CD14-positive monocyte (primary cell): ENCODE data around the gene HSPA14. TPM values are rescaled to one million over a fixed set of nuclear protein-coding genes. Genes with fewer than 3 reads are reported as not detected.

ENCODE experiments used
- DNase-seq, 3 donors: peaks; one replicate each; pipeline ENCODE4 v3.0.0-alpha.2; 2011 to 2022
- H2AFZ ChIP-seq: 2 replicates; pipeline ENCODE4 v1.6.0; 2012; ENCODE audit warnings: mild to moderate bottlenecking, low read depth, low read length, inconsistent platforms; ENCODE audit not compliant: insufficient read depth, poor library complexity, severe bottlenecking
- H3K27ac ChIP-seq, 2 donors: 1 replicate in 1 of 2; 2 replicates in 1 of 2; pipeline ENCODE4 v1.5.1; 2012 to 2013; ENCODE audit warnings: low read length in 2 of 2, control low read depth in 1 of 2, inconsistent platforms in 1 of 2, low read depth in 1 of 2, mild to moderate bottlenecking in 1 of 2
- H3K27me3 ChIP-seq, 2 donors: one replicate each; pipeline versions ENCODE4 v1.6.0 to v1.6.1; 2011 to 2013; ENCODE audit warnings: low read length in 2 of 2; ENCODE audit not compliant: control insufficient read depth in 2 of 2, insufficient read depth in 2 of 2
- H3K36me3 ChIP-seq, 2 donors: replicated peaks in 1 of 2; 1 replicate in 1 of 2; 2 replicates in 1 of 2; pipeline versions ENCODE4 v1.5.1 to v1.6.1; 2012 to 2013; ENCODE audit warnings: low read length in 2 of 2, control low read depth in 1 of 2, inconsistent platforms in 1 of 2, mild to moderate bottlenecking in 1 of 2; ENCODE audit not compliant: insufficient read depth in 2 of 2, control insufficient read depth in 1 of 2
- H3K4me1 ChIP-seq, 2 donors: 1 replicate in 1 of 2; 2 replicates in 1 of 2; pipeline versions ENCODE4 v1.5.1 to v1.6.1; 2012 to 2013; ENCODE audit warnings: low read length in 2 of 2, control low read depth in 1 of 2, inconsistent platforms in 1 of 2, mild to moderate bottlenecking in 1 of 2, moderate library complexity in 1 of 2; ENCODE audit not compliant: insufficient read depth in 2 of 2, control insufficient read depth in 1 of 2
- H3K4me2 ChIP-seq: replicated peaks from 2 replicates; pipeline ENCODE3; 2012; ENCODE audit warnings: low read length, moderate library complexity, mild to moderate bottlenecking; ENCODE audit not compliant: poor library complexity, severe bottlenecking; ENCODE audit errors: extremely low read depth
- H3K4me3 ChIP-seq, 3 experiments: fragments of 200-600 bp in 1 of 3; sonication (generic) in 1 of 3; replicated peaks in 1 of 3; 1 replicate in 2 of 3; 2 replicates in 1 of 3; pipeline ENCODE4 v1.5.1; 2011 to 2013; ENCODE audit warnings: low read length in 3 of 3, mild to moderate bottlenecking in 3 of 3, control low read depth in 2 of 3, low read depth in 2 of 3, inconsistent platforms in 1 of 3, moderate library complexity in 1 of 3
- H3K79me2 ChIP-seq: 2 replicates; pipeline ENCODE4 v1.6.0; 2012; ENCODE audit warnings: mild to moderate bottlenecking, control low read depth, inconsistent platforms, low read length, moderate library complexity; ENCODE audit not compliant: insufficient read depth
- H3K9ac ChIP-seq: 2 replicates; pipeline ENCODE4 v1.6.0; 2017; ENCODE audit warnings: low read length, mild to moderate bottlenecking; ENCODE audit not compliant: insufficient read depth, poor library complexity, severe bottlenecking
- H3K9me3 ChIP-seq, 2 donors: replicated peaks in 1 of 2; 1 replicate in 1 of 2; 2 replicates in 1 of 2; pipeline versions ENCODE4 v1.5.1 to v1.6.1; 2012 to 2013; ENCODE audit warnings: low read length in 2 of 2, control low read depth in 1 of 2; ENCODE audit not compliant: control insufficient read depth in 1 of 2, insufficient read depth in 1 of 2
- H4K20me1 ChIP-seq: 2 replicates; pipeline ENCODE4 v1.6.0; 2012; ENCODE audit warnings: mild to moderate bottlenecking, low read length, control low read depth, moderate library complexity; ENCODE audit not compliant: insufficient read depth
- H3K27ac Mint-ChIP-seq, 7 donors: one replicate each; pipeline ENCODE4 v1.8.0; 2020; ENCODE audit warnings: mild to moderate bottlenecking in 7 of 7, mixed read lengths in 7 of 7, moderate library complexity in 6 of 7, inconsistent platforms in 2 of 7
- H3K27me3 Mint-ChIP-seq, 3 donors: one replicate each; pipeline ENCODE4 v1.8.0; 2021 to 2022; ENCODE audit warnings: low read depth in 3 of 3, mild to moderate bottlenecking in 3 of 3, mixed read lengths in 3 of 3, moderate library complexity in 3 of 3, inconsistent platforms in 1 of 3
- H3K36me3 Mint-ChIP-seq, 2 donors: one replicate each; pipeline ENCODE4 v1.8.0; 2020; ENCODE audit warnings: mixed read lengths in 2 of 2, inconsistent platforms in 1 of 2, mild to moderate bottlenecking in 1 of 2
- H3K4me1 Mint-ChIP-seq: one replicate; pipeline ENCODE4 v1.8.0; 2020; ENCODE audit warnings: mild to moderate bottlenecking, mixed read lengths
- H3K4me3 Mint-ChIP-seq, 2 donors: one replicate each; pipeline ENCODE4 v1.8.0; 2020; ENCODE audit warnings: mild to moderate bottlenecking in 2 of 2, mixed read lengths in 2 of 2, moderate library complexity in 1 of 2
- H3K9me3 Mint-ChIP-seq, 7 donors: one replicate each; pipeline ENCODE4 v1.8.0; 2020 to 2022; ENCODE audit warnings: mixed read lengths in 7 of 7, mild to moderate bottlenecking in 6 of 7, moderate library complexity in 6 of 7, inconsistent platforms in 2 of 7
- WGBS: methylation state at CpG from one replicate; pipeline ENCODE4 v1.1.5; 2013; ENCODE audit warnings: missing lambda C conversion rate; ENCODE audit not compliant: insufficient coverage; 5-methylcytosine and 5-hydroxymethylcytosine counted together
- intact Hi-C, 2 donors: fragments of 100-400 bp; cut with micrococcal nuclease; formaldehyde crosslinking; loops; one replicate each; pipeline versions ENCODE4 v1.15.0 to v1.15.1; 2023
- polyA plus RNA-seq, 3 donors: library from polyadenylated mRNA; depleted of rRNA in 1 of 3; unstranded in 2 of 3; stranded (reverse) in 1 of 3; fragments of 300-500 nt in 2 of 3; fragments of >200 nt in 1 of 3; fragmentation: Illumina TruSeq in 2 of 3; gene quantifications; 1 replicate in 2 of 3; 2 replicates in 1 of 3; pipeline ENCODE4 v1.2.3, GENCODE V29; 2012 to 2021
- TF ChIP-seq, protein P1 (sequence below): fragments of 200-600 bp; IDR thresholded peaks from one replicate; pipeline ENCODE4 v1.8.0; 2022; ENCODE audit warnings: antibody characterized with exemption, mild to moderate bottlenecking

Gene HSPA14
- polyA plus RNA-seq, 3 donors, result 10.4 to 19.3 (median 15.4) TPM

DNA sequence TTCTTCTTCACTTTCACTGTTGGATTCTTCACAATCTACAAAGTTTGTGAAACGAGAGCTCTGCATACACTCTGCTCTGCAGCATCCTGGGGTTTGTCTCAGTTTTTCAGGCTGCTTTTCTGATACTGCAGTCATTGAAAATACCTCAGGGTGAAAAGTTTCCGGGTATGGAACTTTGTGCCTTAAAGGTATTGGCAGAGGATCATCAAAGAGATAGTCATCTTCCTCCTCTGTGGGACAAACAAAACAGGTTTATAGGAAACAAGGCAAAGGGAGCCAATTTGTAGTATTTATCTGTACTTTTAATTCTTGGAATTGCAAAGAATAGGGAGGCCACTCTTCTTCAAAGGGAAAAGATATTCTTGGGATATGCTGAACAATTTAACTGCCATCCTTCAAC is 71.0 kb downstream of the HSPA14 start:
- no CpG with 5 or more reads among the region's 2 CpGs for WGBS
- no peak overlapping the region for H3K4me3 Mint-ChIP-seq

DNA sequence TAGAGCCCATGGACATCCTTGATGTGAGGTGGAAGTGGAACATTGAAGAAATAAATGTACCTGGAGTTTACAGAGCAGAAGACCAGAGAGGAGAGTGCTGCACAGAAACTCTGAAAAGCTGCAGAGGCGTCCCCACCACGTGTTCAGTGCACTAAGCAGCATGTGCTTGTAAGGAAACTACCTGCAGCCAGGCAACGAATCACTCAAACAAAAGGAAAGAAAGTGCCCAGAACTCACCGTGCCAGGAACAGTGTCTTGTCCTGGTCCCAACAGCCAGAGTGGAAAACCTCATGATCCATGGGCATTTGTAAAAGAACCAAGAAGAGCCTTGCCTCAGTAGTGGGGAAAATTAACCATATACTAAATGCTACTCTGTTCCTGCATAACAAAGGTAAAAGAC is 72.8 kb downstream of the HSPA14 start:
- peaks cover 0 to 2% (median 0%) of the 10 kb centered on the region in 7 donors for H3K9me3 Mint-ChIP-seq
- H3K27ac Mint-ChIP-seq, result peak overlapping the region in 1 of 7 donors; percentile 11
- intact Hi-C loops, result no loop called here
- no peaks in the 10 kb centered on the region for H3K4me1 Mint-ChIP-seq
- TF ChIP-seq, protein P1, sequence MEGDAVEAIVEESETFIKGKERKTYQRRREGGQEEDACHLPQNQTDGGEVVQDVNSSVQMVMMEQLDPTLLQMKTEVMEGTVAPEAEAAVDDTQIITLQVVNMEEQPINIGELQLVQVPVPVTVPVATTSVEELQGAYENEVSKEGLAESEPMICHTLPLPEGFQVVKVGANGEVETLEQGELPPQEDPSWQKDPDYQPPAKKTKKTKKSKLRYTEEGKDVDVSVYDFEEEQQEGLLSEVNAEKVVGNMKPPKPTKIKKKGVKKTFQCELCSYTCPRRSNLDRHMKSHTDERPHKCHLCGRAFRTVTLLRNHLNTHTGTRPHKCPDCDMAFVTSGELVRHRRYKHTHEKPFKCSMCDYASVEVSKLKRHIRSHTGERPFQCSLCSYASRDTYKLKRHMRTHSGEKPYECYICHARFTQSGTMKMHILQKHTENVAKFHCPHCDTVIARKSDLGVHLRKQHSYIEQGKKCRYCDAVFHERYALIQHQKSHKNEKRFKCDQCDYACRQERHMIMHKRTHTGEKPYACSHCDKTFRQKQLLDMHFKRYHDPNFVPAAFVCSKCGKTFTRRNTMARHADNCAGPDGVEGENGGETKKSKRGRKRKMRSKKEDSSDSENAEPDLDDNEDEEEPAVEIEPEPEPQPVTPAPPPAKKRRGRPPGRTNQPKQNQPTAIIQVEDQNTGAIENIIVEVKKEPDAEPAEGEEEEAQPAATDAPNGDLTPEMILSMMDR, result no peak
- DNase-seq, result no peak
- Histone ChIP-seq H4K20me1 (peaks cover 28% of the 10 kb centered on the region), H3K36me3 (peaks cover 73 to 100% of the 10 kb centered on the region in 2 donors), H3K4me3 (no peak overlapping the region), H3K79me2 (peaks cover 37% of the 10 kb centered on the region), H3K9ac (no peak overlapping the region), H3K9me3 (no peaks in the 10 kb centered on the region), H3K27me3 (no peaks in the 10 kb centered on the region), H3K4me2 (no peak overlapping the region), H3K27ac (no peak overlapping the region), H3K4me1 (no peaks in the 10 kb centered on the region), H2AFZ (no peak overlapping the region)
- peaks cover 72 to 92% of the 10 kb centered on the region in 2 donors for H3K36me3 Mint-ChIP-seq
- H3K27me3 Mint-ChIP-seq, result no peaks in the 10 kb centered on the region
- H3K4me3 Mint-ChIP-seq, result no peak overlapping the region
- WGBS, result 94% methylated on average over 3 of the region's 4 CpGs

More for the DNA sequence above, 71.0 kb downstream of the HSPA14 start:
- Histone ChIP-seq H3K27ac (no peak overlapping the region), H3K4me3 (no peak overlapping the region), H3K4me2 (no peak overlapping the region), H3K9ac (no peak overlapping the region), H2AFZ (no peak overlapping the region), H3K9me3 (no peaks in the 10 kb centered on the region), H3K79me2 (peaks cover 30% of the 10 kb centered on the region), H3K4me1 (no peaks in the 10 kb centered on the region), H3K36me3 (peaks cover 63 to 91% of the 10 kb centered on the region in 2 donors), H3K27me3 (no peaks in the 10 kb centered on the region), H4K20me1 (peaks cover 17% of the 10 kb centered on the region)
- Mint-ChIP-seq H3K9me3 (peaks cover 0 to 2% (median 0%) of the 10 kb centered on the region in 7 donors), H3K4me1 (no peaks in the 10 kb centered on the region), H3K27ac (no peak overlapping the region), H3K27me3 (no peaks in the 10 kb centered on the region), H3K36me3 (peaks cover 56 to 74% of the 10 kb centered on the region in 2 donors)
- no peak for DNase-seq
- intact Hi-C loops, result no loop called here
- TF ChIP-seq, protein P1, result no peak
